ENCODE data around the gene FGF2. TPM values are rescaled to one million over a fixed set of nuclear protein-coding genes. Genes with fewer than 3 reads are reported as not detected.

Gene FGF2
- total RNA-seq, 2 donors from 2014 or later = 25.5 to 50.2 TPM

- ATAC-seq (ENCODE audit: insufficient number of reproducible peaks, low FRiP score, low read depth) = no peak
- no peaks in the 10 kb centered on the region for H3K4me1 ChIP-seq (ENCODE audit: control insufficient read depth in 1 of 2, low read depth in 2 of 2)
- H3K27me3 ChIP-seq (replicated peaks; ENCODE audit: insufficient read depth) = no peaks in the 10 kb centered on the region
- DNase-seq (ENCODE audit: low spot score) = no peak
- no peak for TF ChIP-seq CTCF (IDR thresholded peaks at IDR 0.05)
- H3K4me3 ChIP-seq = no peak overlapping the region
- H3K36me3 ChIP-seq = peaks cover 15% of the 10 kb centered on the region
- no peaks in the 10 kb centered on the region for H3K9me3 ChIP-seq
- no peak overlapping the region for H3K27ac ChIP-seq
Observed at GRCh38 chr4:122946142-122946541, 119.5 kb downstream of the FGF2 start.

Other genes starting within 250 kb of the FGF2 start
- gene IL21, start 205.8 kb upstream of the FGF2 start, total RNA-seq = not detected
- 1 to 10 TPM; 1.4 to 3.0 TPM for gene BBS12, start 94.1 kb upstream of the FGF2 start, total RNA-seq
- 1 to 10 TPM; 2.0 to 5.7 TPM for gene NUDT6, start 95.8 kb downstream of the FGF2 start, total RNA-seq

Measured in thoracic aorta (tissue), 2 donors.